Right ventricle myocardium superior (tissue), 1 donor: ENCODE data around the gene RGL4. TPM values are rescaled to one million over a fixed set of nuclear protein-coding genes. Genes with fewer than 3 reads are reported as not detected.

ENCODE experiments used
- ATAC-seq: fragments of 200-7000 bp; cut with Tn5 transposase; one replicate; pipeline ENCODE4 v1.9.1; 2020; ENCODE audit warnings: mild to moderate bottlenecking; ENCODE audit not compliant: poor library complexity
- DNase-seq: peaks from one replicate; pipeline ENCODE4 v3.0.0-alpha.2; 2020
- intact Hi-C: fragments of 100-400 bp; cut with DNase I; formaldehyde crosslinking; loops from one replicate; pipeline ENCODE4 v1.11.2; 2022
- total RNA-seq: library from RNA; stranded (reverse); fragmentation: NEBNext Ultra II Directional; extraction: Animal tissue kit (Norgen Biotek cat#: 25700); gene quantifications from one replicate; pipeline ENCODE4 v1.2.1, GENCODE V29; 2021
- donor health status: DM: no; HTN: yes; CAD: no; lungs with severe emphysema.

The RGL4 gene
- total RNA-seq, 1 donor from 2014 or later: not detected

DNA sequence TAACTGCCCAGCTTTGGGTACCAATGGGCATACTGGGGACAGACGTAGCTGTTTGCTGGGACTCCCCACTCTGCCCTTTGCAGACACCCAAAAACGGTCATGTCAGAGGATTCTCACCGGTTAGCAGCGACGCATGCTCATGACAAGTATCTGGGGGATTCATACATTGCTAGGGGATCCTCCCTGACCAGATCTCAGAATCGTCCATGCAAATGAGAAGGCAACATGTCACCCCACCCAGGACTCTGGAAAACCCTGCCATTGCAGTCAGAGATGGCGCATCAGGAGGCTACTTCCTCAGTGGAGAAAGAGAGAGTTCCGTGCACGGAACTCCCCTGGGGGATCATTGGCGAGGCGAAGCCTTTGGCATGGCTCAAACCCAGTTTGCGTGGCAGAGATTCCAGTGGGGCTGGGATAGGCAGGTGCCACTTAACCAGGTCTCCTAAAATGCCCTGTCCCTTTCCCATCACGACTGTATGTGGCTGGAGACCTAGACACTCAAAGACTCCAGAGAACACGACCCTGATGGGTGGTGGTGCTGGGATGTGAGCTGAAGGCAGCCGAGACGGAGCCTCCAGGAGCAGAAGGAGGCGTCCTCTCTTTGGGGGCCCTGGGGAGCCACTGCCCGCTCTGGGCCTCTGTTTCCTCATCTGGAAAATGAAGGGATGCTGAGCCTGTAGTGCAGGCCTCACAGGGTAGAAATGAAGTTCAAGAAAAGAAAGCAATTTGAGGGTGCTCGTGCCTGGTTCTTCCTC, 4.9 kb downstream of the RGL4 start:
- no peak for DNase-seq
- intact Hi-C loops: no loop called here
- ATAC-seq: no peak

DNA sequence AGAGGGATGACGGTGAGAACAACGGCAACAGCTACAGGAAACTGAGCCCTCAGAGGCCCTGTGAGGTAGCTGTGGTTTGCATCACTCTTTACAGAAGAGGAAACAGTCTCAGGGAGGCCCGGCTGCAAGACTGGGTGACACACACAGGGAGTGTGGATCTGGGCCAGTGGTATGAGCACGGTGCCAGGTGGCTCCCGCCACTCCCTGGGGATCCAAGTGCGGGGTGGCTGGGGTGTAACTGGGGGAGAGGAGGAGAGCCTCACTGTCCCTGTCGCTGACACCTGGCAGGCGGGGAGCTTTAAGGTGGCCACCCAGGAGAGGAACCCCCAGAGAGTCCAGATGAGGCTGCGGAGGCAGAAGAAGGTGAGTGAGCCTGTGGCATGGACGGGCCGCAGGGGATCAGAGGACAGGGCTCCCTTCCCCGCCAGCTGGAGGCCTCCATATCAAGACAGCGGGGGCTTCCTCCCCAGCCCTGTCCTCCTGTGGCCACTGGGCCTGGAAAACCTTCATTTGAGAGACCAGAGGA, 5.6 kb downstream of the RGL4 start:
- DNase-seq (no peak), ATAC-seq (peak; percentile 50)

DNA sequence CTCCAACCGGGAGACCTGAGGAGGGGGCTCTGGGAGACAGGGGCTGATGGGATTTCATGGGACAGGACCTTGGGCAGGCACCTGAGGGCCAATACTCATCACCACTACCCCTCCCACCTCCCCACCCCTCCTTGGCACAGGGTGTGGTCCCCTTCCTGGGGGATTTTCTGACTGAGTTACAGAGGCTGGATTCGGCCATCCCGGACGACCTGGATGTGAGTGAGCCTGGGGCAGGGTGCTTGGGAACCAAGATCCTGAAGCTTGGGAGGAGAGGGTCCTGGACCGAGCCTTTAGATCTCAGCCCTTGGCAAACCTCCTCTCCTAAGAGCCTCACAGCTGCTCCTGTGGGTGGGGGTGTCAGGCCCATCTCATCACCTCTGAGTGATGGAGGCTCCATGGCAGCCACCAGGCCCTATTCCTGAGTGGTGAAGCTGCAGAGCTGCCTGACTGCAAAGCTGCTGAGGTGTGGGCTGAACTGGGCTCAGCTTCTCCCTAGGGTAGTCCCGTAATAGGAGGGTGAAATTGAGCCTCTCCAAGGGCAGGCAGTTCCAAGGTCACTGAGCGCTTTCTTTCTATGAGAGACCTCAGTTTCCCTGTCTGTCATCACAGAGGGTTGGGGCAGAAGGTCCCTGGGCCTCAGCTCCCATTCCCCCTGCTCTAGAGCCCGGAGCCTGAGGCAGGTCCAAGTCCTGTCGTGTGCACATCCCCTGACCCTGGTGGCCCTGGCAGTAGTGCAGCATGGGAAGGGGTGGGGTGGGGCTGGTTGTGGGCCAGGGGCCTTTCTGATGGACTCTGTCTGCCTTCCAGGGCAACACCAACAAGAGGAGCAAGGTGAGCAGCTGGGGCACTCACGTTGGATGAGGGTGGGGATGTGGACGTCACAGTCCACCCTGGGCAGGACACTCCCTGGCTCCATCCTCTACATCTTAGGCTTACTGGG, 6.5 kb downstream of the RGL4 start:
- ATAC-seq (no peak), DNase-seq (no peak)
- intact Hi-C loops: no loop called here

More for the DNA sequence above, 5.6 kb downstream of the RGL4 start:
- intact Hi-C loops: no loop called here

DNA sequence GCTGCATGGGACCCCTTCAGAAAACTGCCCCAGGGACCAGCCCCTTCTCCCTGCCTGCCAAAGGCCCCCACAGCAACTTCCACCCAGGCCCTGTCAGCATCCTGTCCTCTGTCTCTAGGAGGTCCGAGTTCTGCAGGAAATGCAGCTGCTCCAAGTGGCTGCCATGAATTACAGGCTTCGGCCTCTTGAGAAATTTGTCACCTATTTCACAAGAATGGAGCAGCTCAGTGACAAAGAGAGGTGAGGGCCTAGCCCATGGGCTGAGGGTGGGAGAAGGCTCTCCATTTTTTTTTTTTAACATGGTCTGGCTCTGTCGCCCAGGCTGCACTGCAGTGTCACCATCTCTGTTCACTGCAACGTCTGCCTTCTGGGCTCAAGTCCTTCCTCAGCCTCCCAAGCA, 7.3 kb downstream of the RGL4 start:
- intact Hi-C loops: no loop called here
- ATAC-seq: no peak
- DNase-seq: no peak

DNA sequence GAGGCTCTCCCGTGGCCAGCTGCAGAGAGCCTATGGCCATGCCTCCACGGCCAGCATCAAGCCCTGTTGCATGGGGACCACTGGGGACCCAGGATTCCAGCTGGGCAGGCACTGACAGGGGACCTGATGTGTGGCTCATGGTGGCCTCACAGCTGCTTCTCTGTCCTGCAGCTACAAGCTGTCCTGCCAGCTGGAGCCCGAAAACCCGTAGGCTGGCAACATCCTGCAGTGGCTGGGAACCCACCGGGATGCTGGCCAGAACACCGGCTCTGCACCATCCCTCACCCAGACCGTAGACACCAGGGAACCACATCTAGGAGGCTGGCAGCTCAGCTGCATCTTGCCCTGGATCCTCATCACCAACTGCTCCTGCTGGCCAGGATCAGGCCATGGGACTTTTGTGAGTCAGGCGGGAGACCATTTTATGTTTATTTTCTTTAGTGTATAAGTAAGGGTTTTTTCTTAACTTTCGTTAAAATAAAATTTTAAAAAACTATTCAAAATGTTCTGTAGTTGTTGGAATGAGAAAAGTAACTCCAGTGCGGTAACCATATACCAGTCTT, 7.9 kb downstream of the RGL4 start:
- DNase-seq (no peak), ATAC-seq (no peak)
- intact Hi-C loops: no loop called here

DNA sequence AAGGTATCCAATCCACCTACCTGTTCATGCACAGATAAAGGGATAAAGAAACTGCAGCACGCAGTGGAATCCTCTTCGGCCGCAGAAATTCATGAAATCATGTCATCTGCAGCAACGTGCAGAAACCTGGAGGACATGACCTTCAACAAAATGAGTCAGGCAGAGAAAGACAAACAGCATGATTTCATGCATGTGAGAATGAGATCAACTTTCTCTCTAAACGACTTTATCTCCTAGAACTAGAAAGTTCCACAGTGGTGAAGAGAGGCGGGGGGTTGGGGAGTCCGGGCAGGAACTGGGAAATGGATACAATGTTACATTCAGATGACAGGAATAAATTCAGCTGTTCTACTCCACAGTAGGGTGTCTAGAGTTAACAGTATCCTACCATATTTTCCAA, 9.9 kb downstream of the RGL4 start:
- no peak for ATAC-seq
- DNase-seq: no peak
- intact Hi-C loops: no loop called here

DNA sequence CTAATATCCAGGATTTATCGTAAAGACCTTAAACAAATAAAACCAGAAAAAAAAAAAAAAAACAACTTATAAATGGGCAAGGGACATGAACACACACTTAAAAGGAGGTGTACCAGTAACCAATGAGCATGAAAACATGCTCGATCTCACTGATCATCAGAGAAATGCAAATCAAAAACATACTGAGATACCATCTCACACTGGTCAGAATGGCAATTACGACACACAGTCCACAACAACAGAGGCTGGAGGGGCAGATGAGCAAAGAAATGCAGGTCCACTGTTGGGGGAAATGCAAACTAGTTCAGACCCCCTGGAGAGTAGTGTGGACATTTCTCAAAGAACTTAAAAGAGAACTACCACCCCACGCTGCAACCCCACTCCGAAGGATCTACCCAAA, 13.2 kb downstream of the RGL4 start:
- intact Hi-C loops: no loop called here
- ATAC-seq: no peak

DNA sequence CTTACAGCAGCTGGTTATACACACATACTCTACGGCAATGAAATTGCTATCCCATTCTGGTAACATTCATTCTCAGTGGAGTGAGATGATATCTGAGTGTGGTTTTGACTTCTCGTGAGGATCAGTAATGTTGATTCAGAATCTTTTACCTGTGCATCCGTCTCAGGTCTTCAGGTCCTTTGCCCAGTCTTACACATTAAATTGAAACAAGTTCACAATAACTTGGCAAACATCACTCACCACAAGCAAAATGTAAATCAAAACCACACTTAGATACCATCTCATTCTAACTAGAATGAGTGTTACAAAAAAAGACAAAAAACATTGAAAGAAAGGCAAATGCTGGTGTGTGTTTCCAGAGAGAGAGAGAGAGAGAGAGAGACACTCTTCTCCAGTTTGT, 14.0 kb downstream of the RGL4 start:
- ATAC-seq (no peak), DNase-seq (no peak)
- intact Hi-C loops: no loop called here

More for the DNA sequence above, 13.2 kb downstream of the RGL4 start:
- DNase-seq: no peak

DNA sequence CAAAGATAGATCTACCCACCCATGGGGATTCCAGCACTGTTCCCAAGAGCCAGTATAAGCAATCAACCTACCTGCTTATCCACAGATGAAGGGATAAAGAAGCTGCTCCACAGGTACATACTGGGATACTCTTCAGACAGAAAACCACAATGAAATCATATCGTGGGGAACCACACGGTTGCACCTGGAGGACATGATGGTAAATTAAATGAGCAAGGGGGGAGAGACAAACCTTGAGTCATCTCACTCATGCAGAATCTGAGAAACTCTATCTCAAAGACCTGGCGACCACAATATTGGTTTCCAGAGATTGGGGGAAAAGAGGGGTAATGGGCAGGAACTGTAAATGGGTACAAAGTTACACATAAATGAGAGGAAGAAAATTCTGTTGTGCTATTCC, 14.5 kb downstream of the RGL4 start:
- ATAC-seq: no peak
- DNase-seq: no peak
- intact Hi-C loops: no loop called here

DNA sequence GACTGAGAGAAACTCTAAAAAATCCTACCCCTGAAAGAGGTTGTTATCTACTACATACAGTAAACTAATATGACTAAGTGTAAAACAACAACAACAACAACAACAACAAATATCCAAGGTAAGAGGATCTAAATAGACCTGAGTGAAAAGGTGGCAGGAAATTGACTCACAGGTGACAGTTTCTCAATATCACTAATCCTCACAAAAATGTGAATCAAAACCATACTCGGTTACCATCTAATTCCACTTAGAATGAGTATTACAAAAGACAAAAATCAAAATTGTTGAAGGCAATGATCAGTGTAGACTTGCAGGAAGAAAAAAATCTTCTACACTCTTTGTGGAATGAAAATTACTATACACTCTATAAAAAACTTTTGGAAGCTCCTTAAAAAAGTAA, 17.5 kb downstream of the RGL4 start:
- intact Hi-C loops: no loop called here
- ATAC-seq: no peak
- DNase-seq: no peak

DNA sequence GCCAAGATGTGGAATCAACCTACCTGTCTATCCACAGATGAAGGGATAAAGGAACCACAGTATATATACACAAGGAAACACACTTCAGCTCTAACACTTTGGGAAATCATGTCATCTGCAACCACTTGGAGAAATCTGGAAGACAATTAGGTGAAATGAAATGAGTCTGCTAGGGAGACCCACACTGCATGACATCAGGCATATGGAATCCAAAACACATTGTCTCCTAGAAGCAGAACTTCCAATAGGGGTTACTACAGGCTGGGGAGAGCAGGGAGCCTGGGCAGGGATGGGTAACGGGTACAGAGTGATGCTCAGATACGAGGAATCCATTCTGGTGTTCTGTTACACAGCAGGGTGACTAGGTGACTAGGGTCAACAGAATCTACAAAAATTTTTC, 18.3 kb downstream of the RGL4 start:
- DNase-seq (no peak), ATAC-seq (no peak)
- intact Hi-C loops: no loop called here

DNA sequence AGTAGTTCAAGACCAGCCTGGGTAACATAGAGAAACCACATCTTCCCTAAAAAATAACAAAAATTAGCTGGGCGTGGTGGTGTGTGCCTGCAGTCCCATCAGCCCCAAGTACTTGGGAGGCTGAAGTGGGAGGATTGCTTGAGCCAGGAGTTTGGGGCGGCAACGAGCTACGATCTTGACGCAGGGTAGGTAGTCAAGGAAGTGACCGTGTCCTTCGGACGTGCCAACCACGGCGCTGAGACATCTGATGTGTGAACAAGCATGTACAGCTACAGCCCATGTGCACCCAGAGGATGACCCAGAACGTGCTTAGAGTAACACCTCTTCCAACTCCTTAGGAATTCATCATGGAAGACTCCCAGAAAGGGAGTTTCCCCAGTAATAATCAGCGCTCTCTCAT, 21.4 kb downstream of the RGL4 start:
- ATAC-seq: no peak
- intact Hi-C loops: no loop called here
- no peak for DNase-seq

DNA sequence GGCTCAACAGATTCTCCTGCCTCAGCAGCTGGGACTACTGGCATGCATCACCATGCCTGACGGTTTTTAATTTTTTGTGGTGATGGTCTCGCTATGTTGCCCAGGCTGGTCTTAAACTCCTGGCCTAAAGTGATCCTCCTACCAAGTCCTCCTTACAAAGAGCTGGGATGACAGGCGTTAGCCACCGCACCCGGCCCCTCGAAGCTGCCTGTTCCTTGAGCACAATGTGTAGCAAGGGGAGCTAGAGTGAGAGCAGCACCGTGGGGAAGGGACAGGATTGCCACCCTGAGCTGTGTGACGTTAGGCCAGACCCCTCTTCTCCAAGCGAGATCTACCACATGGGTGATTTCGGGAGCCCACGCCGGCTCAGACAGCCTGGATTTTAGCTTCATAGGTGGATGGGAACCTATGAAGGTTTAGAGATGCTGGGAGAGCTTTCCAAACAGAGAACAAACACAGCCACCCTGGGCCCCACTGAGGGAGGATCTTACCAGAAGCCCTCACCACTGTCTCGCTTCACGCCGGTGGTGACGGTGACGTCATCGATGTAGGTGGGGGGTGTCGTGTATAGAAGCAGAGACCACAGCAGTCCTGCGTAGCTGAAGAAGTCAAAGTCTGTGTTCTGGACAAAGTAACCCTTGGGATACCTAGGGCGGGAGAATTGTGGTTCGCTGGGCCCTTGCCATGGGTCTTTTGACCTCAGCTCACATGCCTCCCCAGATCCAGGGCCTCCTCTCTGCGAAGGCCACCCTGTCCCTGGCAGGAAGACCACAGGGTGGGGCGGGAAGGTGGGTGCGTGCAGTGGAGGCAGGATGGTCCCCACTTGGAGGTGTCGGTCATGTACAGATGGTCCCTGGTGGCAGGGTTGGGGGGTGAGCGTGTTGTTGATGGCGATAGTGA, 23.1 kb downstream of the RGL4 start:
- intact Hi-C loops: no loop called here
- ATAC-seq (no peak), DNase-seq (no peak)

DNA sequence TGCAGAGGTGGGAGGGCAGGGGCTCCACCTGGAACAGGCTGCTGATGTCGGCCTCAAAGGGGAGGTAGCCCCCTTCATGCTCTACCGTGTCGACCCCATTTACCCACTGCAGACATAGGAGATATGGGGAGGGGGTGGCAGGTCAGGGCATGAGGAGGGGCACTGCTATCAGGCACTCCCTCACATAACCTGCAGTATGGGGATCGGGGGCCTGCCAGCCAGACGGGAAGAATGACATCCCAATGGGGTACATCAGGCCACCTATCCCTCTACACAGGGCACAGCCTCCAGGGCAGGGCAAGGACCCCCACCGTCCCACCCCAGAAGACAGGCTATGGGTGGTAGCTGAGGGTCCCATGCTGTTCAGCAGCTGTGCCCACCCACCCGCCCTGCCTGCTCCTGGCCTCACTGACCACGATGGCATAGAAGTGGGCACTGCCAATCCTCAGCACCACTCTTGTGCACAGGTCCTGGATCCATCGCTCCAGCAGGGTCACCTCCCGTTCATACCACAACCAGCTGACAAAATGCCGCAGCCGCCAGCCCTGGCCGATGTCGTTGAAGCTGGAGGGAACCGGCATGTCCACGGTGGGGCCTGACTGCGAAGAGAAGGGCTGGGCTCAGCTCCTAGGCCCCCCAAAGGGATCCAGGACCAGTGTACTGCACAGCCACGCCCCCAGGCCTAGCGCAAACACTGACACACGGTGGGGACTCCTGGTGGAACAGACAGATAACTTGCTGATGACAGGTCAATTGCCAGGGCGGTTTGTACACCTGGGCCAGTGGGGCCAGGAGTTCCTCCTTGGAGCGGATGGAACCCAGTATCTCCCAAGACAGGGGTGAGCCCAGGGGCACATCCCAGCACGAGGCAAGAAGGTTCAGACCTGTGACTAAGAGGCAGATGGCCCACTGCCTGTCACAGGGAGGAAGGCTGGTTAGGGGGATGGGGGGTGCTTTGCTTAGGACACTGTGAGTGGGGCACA, 24.1 kb downstream of the RGL4 start:
- DNase-seq (no peak), ATAC-seq (no peak)
- intact Hi-C loops: no loop called here

DNA sequence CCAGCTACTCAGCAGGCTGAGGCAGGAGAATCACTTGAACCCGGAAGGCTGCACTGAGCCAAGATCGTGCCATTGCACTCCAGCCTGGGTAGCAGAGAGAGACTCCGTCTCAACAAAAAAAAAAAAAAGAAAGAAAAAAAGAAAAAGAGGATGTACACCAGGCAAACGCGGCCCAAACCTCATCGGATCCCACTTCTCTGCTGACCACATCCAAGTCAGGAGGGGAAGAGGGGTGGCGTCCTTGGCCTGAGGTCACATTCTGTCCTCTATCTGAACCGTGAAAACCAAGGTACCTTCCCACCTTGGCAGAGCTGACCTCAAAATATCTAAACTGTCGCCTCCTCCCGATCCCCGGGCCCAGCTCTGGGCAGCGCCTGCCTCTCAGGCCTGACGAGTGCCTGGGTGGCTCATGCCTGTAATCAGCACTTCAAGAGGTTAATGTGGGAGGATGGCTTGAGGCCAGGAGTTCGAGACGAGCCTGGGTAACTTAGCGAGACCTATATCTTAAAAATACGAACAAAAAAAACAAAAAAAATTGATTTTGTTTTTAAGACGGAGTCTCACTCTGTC, 25.1 kb downstream of the RGL4 start:
- intact Hi-C loops: no loop called here
- ATAC-seq (no peak), DNase-seq (no peak)

DNA sequence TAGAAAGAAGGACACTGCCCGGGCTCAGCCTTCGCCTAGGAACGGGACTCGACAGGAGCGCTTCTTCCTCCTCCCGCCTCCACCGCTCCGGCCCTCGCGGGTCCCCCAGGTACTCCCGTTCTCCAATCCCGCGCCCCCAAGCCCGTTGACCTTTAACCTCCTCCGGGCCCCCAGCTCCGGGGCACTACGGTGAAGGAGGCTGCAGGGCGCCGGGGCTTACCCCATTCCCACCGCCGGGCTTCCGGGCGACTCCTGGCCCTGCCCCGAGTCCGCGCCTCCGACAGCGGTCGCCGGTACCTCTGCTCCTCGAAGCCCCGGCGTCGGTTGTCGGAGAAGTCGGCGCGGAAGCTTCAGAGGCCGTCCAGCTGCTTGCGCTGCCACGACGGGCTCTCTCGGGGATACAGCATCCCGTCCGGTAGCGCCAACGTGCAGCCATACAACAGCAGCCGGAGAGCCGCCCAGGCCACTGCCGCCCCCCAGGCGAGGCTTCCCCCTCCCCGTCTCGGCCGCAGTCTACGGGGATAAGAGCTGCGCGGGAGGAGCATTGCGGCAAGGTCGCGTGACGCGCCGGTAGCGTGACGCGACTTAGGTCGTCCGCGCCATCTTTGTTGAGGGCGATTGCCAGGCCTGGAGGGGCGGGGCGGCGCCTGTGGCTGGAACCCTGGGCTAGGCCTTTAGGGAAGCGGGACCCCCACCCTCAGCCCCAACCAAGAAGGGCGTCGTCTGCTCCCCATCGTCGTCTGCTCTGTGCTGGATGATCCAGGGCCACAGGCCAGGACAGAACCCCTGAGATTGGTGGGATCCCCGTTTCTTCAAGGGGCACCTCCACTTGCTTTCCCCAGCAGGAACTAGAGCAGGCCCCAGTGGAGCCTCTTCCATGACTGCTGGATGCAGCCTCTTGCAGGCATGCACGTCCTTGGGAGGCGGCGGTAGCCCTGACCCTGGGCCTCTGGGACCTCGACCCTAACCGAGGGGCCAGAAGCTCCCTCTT, 26.3 kb downstream of the RGL4 start:
- intact Hi-C loops: no loop called here
- peak; percentile 93 for DNase-seq

More for the DNA sequence above, 26.3 kb downstream of the RGL4 start:
- ATAC-seq: peak; percentile 99
